Left hindlimb (tissue), 1 donor: Measurements from ENCODE around the gene ALOX5AP.
"Not testable (repeated sequence)": the region's sequence is repeated elsewhere in the genome, so short reads cannot be mapped to it uniquely, and the experiment has no call there.

Experiments
- DNase-seq: peaks from one replicate; pipeline ENCODE4 v3.0.0-alpha.2; 2018

The ALOX5AP gene

GRCh38 chr13:30739237-30739528 lies 3.8 kb downstream of the ALOX5AP start:
- no peak for DNase-seq

GRCh38 chr13:30739761-30740642 lies 4.7 kb downstream of the ALOX5AP start:
- DNase-seq, result no peak

GRCh38 chr13:30742901-30743300 lies 7.6 kb downstream of the ALOX5AP start:
- DNase-seq, result no peak

GRCh38 chr13:30743319-30744055 lies 8.1 kb downstream of the ALOX5AP start:
- DNase-seq, result no peak

- DNase-seq, result no peak
Measured at GRCh38 chr13:30744056-30744680, 8.8 kb downstream of the ALOX5AP start.

GRCh38 chr13:30744681-30745077 lies 9.3 kb downstream of the ALOX5AP start:
- DNase-seq, result no peak

GRCh38 chr13:30745906-30746686 lies 10.8 kb downstream of the ALOX5AP start:
- DNase-seq, result no peak

- no peak for DNase-seq
Measured at GRCh38 chr13:30746791-30747190, 11.4 kb downstream of the ALOX5AP start.

- not testable (repeated sequence) for DNase-seq
Measured at GRCh38 chr13:30747845-30748244, 12.5 kb downstream of the ALOX5AP start.

GRCh38 chr13:30748717-30749116 lies 13.4 kb downstream of the ALOX5AP start:
- no peak for DNase-seq

GRCh38 chr13:30750036-30750435 lies 14.7 kb downstream of the ALOX5AP start:
- DNase-seq, result no peak

- no peak for DNase-seq
Measured at GRCh38 chr13:30751183-30751933, 16.0 kb downstream of the ALOX5AP start.

GRCh38 chr13:30752201-30752797 lies 17.0 kb downstream of the ALOX5AP start:
- no peak for DNase-seq

- no peak for DNase-seq
Measured at GRCh38 chr13:30753030-30753616, 17.8 kb downstream of the ALOX5AP start.

GRCh38 chr13:30755678-30756077 lies 20.3 kb downstream of the ALOX5AP start:
- no peak for DNase-seq

- no peak for DNase-seq
Measured at GRCh38 chr13:30757026-30757742, 21.8 kb downstream of the ALOX5AP start.

- no peak for DNase-seq
Measured at GRCh38 chr13:30759748-30760147, 24.4 kb downstream of the ALOX5AP start.

- no peak for DNase-seq
Measured at GRCh38 chr13:30762643-30763042, 27.3 kb downstream of the ALOX5AP start.

GRCh38 chr13:30763786-30764413 lies 28.6 kb downstream of the ALOX5AP start:
- no peak for DNase-seq

GRCh38 chr13:30766231-30766630 lies 30.9 kb downstream of the ALOX5AP start:
- DNase-seq, result no peak
